Ascending aorta (tissue), 2 donors: ENCODE results near the gene CSNK1G1. TPM values are rescaled to one million over a fixed set of nuclear protein-coding genes. Genes with fewer than 3 reads are reported as not detected.

Source experiments
- DNase-seq, 2 donors: peaks; one replicate each; pipeline ENCODE4 v3.0.0-alpha.2; 2019; ENCODE audit warnings: low spot score in 2 of 2
- H3K27ac ChIP-seq, 2 donors: fragments of 200-600 bp; sonication (generic); one replicate each; pipeline ENCODE4 v1.5.1; 2016 to 2017; ENCODE audit warnings: mild to moderate bottlenecking in 1 of 2
- H3K27me3 ChIP-seq: fragments of 200-600 bp; sonication (generic); one replicate; pipeline ENCODE4 v1.5.1; 2017
- H3K36me3 ChIP-seq, 2 donors: fragments of 200-600 bp; sonication (generic); one replicate each; pipeline ENCODE4 v1.5.1; 2016
- H3K4me1 ChIP-seq, 2 donors: fragments of 200-600 bp; sonication (generic); one replicate each; pipeline ENCODE4 v1.5.1; 2016 to 2017; ENCODE audit warnings: mild to moderate bottlenecking in 1 of 2
- H3K4me3 ChIP-seq, 2 donors: fragments of 200-600 bp; sonication (generic); one replicate each; pipeline ENCODE4 v1.5.1; 2016 to 2017; ENCODE audit warnings: mild to moderate bottlenecking in 1 of 2
- H3K9me3 ChIP-seq, 2 donors: fragments of 200-600 bp; sonication (generic); one replicate each; pipeline ENCODE4 v1.5.1; 2016
- CTCF ChIP-seq, 3 experiments: fragments of 200-600 bp in 2 of 3; fragments of 450-650 bp in 1 of 3; sonication (generic) in 2 of 3; IDR thresholded peaks; one replicate each; pipeline ENCODE4 v1.5.1; 2016 to 2019; ENCODE audit warnings: antibody characterized with exemption in 3 of 3, mild to moderate bottlenecking in 1 of 3, moderate library complexity in 1 of 3
- intact Hi-C: fragments of 100-400 bp; cut with DNase I; formaldehyde crosslinking; loops from one replicate; pipeline ENCODE4 v1.15.1; 2023
- total RNA-seq: library from RNA; depleted of rRNA; stranded (reverse); fragments of >200 nt; gene quantifications from one replicate; pipeline ENCODE4 v1.1.0, GENCODE V29; 2016

CSNK1G1 gene
- total RNA-seq, 1 donor from 2014 or later, result 12.9 TPM

GRCh38 chr15:64344651-64345294 is 11.2 kb downstream of the CSNK1G1 start:
- Histone ChIP-seq H3K9me3 (no peaks in the 10 kb centered on the region), H3K27me3 (no peaks in the 10 kb centered on the region), H3K27ac (no peak overlapping the region), H3K36me3 (peaks cover 0 to 11% of the 10 kb centered on the region in 2 donors), H3K4me3 (no peak overlapping the region), H3K4me1 (no peaks in the 10 kb centered on the region)
- no peak for DNase-seq
- intact Hi-C loops, result no loop called here
- TF ChIP-seq CTCF (IDR thresholded peaks at IDR 0.05), result no peak

- intact Hi-C loops, result no loop called here
- no peak overlapping the region for H3K27ac ChIP-seq
- H3K4me1 ChIP-seq, result no peaks in the 10 kb centered on the region
- DNase-seq, result no peak
- peaks cover 0 to 11% of the 10 kb centered on the region in 2 donors for H3K36me3 ChIP-seq
- no peak for TF ChIP-seq CTCF (IDR thresholded peaks at IDR 0.05)
- no peaks in the 10 kb centered on the region for H3K27me3 ChIP-seq
- H3K4me3 ChIP-seq, result no peak overlapping the region
- H3K9me3 ChIP-seq, result no peaks in the 10 kb centered on the region
Measured at GRCh38 chr15:64343841-64344240, 12.1 kb downstream of the CSNK1G1 start.

- intact Hi-C loops, result no loop called here
- Histone ChIP-seq H3K9me3 (no peaks in the 10 kb centered on the region), H3K4me1 (no peaks in the 10 kb centered on the region), H3K27ac (no peak overlapping the region), H3K27me3 (no peaks in the 10 kb centered on the region), H3K4me3 (no peak overlapping the region), H3K36me3 (peaks cover 0 to 9% of the 10 kb centered on the region in 2 donors)
- TF ChIP-seq CTCF (IDR thresholded peaks at IDR 0.05), result no peak
- DNase-seq, result no peak
Measured at GRCh38 chr15:64343222-64343621, 12.8 kb downstream of the CSNK1G1 start.

- Histone ChIP-seq H3K4me1 (no peaks in the 10 kb centered on the region), H3K4me3 (no peak overlapping the region), H3K36me3 (no peaks in the 10 kb centered on the region), H3K27me3 (no peaks in the 10 kb centered on the region), H3K9me3 (no peaks in the 10 kb centered on the region), H3K27ac (no peak overlapping the region)
- no peak for DNase-seq
- intact Hi-C loops, result no loop called here
- TF ChIP-seq CTCF (IDR thresholded peaks at IDR 0.05), result no peak
Measured at GRCh38 chr15:64341961-64342360, 14.0 kb downstream of the CSNK1G1 start.

- Histone ChIP-seq H3K9me3 (no peaks in the 10 kb centered on the region), H3K27me3 (no peaks in the 10 kb centered on the region), H3K4me1 (no peaks in the 10 kb centered on the region), H3K27ac (no peak overlapping the region), H3K4me3 (no peak overlapping the region), H3K36me3 (no peaks in the 10 kb centered on the region)
- TF ChIP-seq CTCF (IDR thresholded peaks at IDR 0.05), result no peak
- intact Hi-C loops, result no loop called here
- no peak for DNase-seq
Measured at GRCh38 chr15:64340355-64340754, 15.6 kb downstream of the CSNK1G1 start.

GRCh38 chr15:64337761-64338160 is 18.2 kb downstream of the CSNK1G1 start:
- Histone ChIP-seq H3K27me3 (no peaks in the 10 kb centered on the region), H3K36me3 (no peaks in the 10 kb centered on the region), H3K4me1 (no peaks in the 10 kb centered on the region), H3K27ac (no peak overlapping the region), H3K9me3 (no peaks in the 10 kb centered on the region), H3K4me3 (no peak overlapping the region)
- no peak for DNase-seq
- TF ChIP-seq CTCF (IDR thresholded peaks at IDR 0.05), result no peak
- intact Hi-C loops, result no loop called here
